Chondrocyte (in vitro differentiated cells): ENCODE results near the gene PI4KA. TPM values are rescaled to one million over a fixed set of nuclear protein-coding genes. Genes with fewer than 3 reads are reported as not detected.
A peak's percentile ranks its signal among the peaks of the same experiment; 100 is the strongest.

Source experiments
- DNase-seq: peaks from one replicate; pipeline ENCODE4 v3.0.0; 2021; ENCODE audit warnings: mixed read lengths, low spot score
- H3K27ac Mint-ChIP-seq: one replicate; pipeline ENCODE4 v1.8.0; 2021; ENCODE audit warnings: mild to moderate bottlenecking, moderate library complexity, mixed read lengths; ENCODE audit not compliant: unreplicated experiment
- H3K27me3 Mint-ChIP-seq: 2 replicates; pipeline ENCODE4 v1.8.0; 2021; ENCODE audit warnings: low read depth, mixed read lengths
- H3K36me3 Mint-ChIP-seq: 2 replicates; pipeline ENCODE4 v1.8.0; 2021; ENCODE audit warnings: low read depth, mixed read lengths
- H3K4me1 Mint-ChIP-seq: 2 replicates; pipeline ENCODE4 v1.8.0; 2021; ENCODE audit warnings: low read depth, mild to moderate bottlenecking, mixed read lengths
- H3K4me3 Mint-ChIP-seq: one replicate; pipeline ENCODE4 v1.8.0; 2021; ENCODE audit warnings: mild to moderate bottlenecking, moderate library complexity, mixed read lengths; ENCODE audit not compliant: unreplicated experiment
- H3K9me3 Mint-ChIP-seq: 2 replicates; pipeline ENCODE4 v1.8.0; 2021; ENCODE audit warnings: low read depth, mixed read lengths
- total RNA-seq: library from RNA; stranded (reverse); gene quantifications from 3 replicates; pipeline ENCODE4 v1.2.1, GENCODE V29; 2021
- TF ChIP-seq, protein P1 (sequence below): fragments of 200-600 bp; sonication (generic); IDR thresholded peaks from 2 replicates; pipeline ENCODE4 v1.5.0; 2021; ENCODE audit warnings: antibody characterized with exemption, mild to moderate bottlenecking, moderate library complexity

The PI4KA gene
- total RNA-seq, 1 donor from 2014 or later, result 68.3 TPM

DNA sequence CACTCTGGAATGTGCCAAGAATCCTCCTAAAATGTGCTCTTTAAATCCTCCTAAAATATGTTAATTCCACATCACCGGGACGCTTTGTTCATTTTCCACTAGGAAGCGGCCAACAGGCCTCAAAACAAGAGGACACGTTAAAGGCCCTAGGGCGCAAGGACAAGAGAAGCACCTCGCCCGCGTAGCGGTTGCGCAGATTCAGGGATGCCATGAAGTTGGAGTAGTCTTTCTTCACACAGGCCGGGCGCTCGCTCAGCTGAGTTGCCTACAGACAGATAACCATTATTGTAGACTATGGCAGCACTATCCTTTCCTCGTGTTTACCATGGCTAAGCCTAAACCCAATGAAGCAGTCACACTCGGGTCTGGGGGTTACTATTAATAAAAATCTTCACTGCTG is 114.2 kb downstream of the PI4KA start:
- Mint-ChIP-seq H3K4me1 (peaks cover 12% of the 10 kb centered on the region), H3K4me3 (no peak overlapping the region), H3K27ac (no peak overlapping the region), H3K36me3 (peaks cover 26% of the 10 kb centered on the region), H3K27me3 (no peaks in the 10 kb centered on the region), H3K9me3 (peaks cover 9% of the 10 kb centered on the region)
- TF ChIP-seq, protein P1, sequence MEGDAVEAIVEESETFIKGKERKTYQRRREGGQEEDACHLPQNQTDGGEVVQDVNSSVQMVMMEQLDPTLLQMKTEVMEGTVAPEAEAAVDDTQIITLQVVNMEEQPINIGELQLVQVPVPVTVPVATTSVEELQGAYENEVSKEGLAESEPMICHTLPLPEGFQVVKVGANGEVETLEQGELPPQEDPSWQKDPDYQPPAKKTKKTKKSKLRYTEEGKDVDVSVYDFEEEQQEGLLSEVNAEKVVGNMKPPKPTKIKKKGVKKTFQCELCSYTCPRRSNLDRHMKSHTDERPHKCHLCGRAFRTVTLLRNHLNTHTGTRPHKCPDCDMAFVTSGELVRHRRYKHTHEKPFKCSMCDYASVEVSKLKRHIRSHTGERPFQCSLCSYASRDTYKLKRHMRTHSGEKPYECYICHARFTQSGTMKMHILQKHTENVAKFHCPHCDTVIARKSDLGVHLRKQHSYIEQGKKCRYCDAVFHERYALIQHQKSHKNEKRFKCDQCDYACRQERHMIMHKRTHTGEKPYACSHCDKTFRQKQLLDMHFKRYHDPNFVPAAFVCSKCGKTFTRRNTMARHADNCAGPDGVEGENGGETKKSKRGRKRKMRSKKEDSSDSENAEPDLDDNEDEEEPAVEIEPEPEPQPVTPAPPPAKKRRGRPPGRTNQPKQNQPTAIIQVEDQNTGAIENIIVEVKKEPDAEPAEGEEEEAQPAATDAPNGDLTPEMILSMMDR, result no peak
- no peak for DNase-seq

DNA sequence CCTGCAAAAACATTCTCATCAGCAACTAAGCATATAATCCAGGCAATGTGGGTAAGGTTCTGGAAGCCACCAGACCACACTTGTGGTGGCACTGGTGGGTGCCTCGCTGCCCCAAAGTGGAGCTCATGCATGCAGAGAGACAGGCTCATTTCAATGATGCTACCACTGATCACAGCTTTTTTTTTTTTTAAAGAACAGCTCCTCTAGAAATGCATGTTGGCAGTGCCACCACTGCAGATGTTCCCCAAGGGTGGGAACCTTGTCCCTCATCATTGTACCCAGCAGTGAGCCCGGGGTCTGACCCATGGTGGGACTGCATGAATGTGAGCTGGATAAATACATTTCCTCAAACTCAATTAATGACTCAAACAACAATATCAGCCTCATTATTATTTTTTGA is 115.8 kb downstream of the PI4KA start:
- no peak for DNase-seq
- TF ChIP-seq, protein P1, result no peak
- no peaks in the 10 kb centered on the region for H3K4me1 Mint-ChIP-seq
- no peak overlapping the region for H3K27ac Mint-ChIP-seq
- H3K4me3 Mint-ChIP-seq, result no peak overlapping the region
- no peaks in the 10 kb centered on the region for H3K27me3 Mint-ChIP-seq
- peaks cover 33% of the 10 kb centered on the region for H3K36me3 Mint-ChIP-seq
- peaks cover 9% of the 10 kb centered on the region for H3K9me3 Mint-ChIP-seq

DNA sequence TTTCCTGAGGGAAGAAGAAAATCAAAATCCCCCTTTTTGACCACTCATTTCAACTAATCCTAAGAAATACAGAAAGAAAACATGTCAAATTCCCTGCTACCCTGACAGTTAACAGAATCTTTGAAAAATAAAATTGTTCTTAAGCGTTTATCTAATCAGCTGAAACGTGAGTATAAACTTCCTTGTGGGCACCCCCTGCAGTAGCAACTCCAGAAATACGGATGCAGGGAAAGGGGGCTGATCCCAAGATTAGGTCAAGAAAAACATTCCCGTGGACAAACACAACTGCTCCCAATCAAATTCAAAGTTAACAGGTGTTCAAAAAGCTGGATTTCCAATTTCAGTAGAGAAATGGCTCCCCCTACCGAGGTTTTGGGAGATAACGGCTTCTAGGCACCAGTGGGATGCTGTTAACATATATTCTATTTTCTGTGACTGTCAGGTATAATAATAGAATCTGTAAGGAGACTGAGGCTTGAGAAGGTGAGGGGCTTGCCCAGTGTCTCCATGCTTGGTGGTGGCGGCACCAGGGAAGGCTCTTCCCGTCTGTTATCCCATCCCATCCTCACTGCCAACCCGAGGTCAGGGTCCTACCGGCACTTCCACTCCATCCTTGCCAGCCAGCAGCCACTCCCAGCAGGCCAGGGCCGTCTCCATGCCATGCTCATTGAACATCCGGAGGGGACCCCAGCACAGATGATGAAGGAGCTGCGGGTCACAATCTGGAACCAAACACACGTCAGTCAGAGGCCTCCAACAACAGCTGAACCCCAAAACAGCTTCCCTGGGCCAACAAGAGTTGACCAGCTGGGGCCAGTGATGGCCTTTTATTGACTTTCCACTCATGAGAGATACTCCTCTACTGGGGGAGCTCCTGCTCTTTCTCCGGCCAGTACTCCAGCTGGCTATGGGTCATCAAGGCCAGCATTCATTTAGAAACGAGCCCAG is 116.7 kb downstream of the PI4KA start:
- H3K36me3 Mint-ChIP-seq, result peaks cover 30% of the 10 kb centered on the region

DNA sequence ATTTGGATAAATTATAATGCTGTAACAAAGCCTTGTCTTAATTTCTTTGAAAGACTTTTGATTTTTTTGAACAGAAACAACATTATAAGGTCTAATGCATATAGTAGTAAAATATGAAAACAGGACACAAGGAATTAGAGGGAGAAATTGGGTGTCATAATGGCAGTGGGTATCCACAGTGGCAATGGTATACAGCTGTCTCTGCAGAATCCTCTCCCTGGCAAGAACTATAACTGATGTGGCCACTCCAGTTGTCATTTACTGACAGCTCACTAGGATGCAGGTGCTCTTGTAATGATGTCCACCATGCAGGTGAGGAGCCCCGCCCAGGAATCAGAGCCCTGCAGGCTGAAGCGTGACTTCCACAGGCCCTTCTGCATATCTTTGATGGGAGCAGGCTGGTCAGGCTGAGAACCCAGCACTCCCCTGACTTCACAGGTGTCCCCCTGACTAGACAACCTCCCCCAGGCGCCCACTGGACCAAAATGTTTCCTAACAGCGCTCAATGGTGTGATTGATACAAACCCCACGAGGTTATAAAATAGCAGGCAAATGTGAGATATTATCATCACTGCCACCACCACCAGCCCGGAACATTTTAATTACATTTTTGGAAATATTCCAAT is 117.5 kb downstream of the PI4KA start:
- H3K4me3 Mint-ChIP-seq, result no peak overlapping the region
- no peak overlapping the region for H3K27ac Mint-ChIP-seq
- H3K4me1 Mint-ChIP-seq, result no peaks in the 10 kb centered on the region
- peaks cover 9% of the 10 kb centered on the region for H3K9me3 Mint-ChIP-seq
- H3K36me3 Mint-ChIP-seq, result peaks cover 25% of the 10 kb centered on the region
- H3K27me3 Mint-ChIP-seq, result no peaks in the 10 kb centered on the region
- TF ChIP-seq, protein P1, result no peak
- no peak for DNase-seq

More for the DNA sequence above, 116.7 kb downstream of the PI4KA start:
- no peak for DNase-seq
- no peak overlapping the region for H3K27ac Mint-ChIP-seq
- H3K27me3 Mint-ChIP-seq, result no peaks in the 10 kb centered on the region
- no peaks in the 10 kb centered on the region for H3K4me1 Mint-ChIP-seq
- TF ChIP-seq, protein P1, result peak; percentile 80
- peaks cover 9% of the 10 kb centered on the region for H3K9me3 Mint-ChIP-seq
- H3K4me3 Mint-ChIP-seq, result no peak overlapping the region

DNA sequence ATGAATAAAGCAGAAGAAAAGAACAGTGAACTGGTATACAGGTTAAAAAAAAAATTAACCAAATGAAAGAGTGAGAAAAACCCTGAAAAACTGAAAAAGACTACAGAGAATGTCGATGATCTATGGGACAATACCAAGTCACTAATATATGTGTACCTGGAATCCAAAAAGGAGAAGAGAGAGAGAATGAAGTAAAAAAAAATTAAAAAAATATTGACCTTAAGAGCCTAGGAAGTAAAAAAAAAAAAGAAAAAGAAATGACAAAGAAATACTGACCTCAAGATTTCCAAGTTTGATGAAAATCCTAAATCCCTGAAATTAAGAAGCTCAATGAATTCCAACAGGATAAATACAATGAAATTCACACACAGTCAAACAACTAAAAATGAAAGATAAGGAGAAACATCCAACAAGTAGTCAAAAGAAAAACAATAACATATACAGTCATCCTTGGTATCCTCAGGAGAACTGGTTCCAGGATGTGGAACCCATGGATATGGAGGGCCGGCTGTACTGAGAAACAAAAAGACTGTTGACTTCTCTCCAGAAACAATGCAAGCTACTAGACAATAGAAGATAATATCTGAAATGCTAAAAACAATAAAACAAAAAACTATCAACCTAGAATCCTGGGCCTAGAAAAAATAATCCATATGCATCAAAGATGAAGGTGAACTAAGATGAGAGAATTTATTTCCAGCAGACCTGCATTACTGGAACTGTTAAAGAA is 118.2 kb downstream of the PI4KA start:
- no peak for DNase-seq
- H3K36me3 Mint-ChIP-seq, result peaks cover 27% of the 10 kb centered on the region
- peaks cover 9% of the 10 kb centered on the region for H3K9me3 Mint-ChIP-seq
- H3K4me3 Mint-ChIP-seq, result no peak overlapping the region
- no peaks in the 10 kb centered on the region for H3K27me3 Mint-ChIP-seq
- H3K4me1 Mint-ChIP-seq, result no peaks in the 10 kb centered on the region
- no peak overlapping the region for H3K27ac Mint-ChIP-seq
- TF ChIP-seq, protein P1, result no peak
